Activated T-cell treated with anti-CD3 and anti-CD28 coated beads, Interleukin-2, amount 50 U/mL, for 72 hours (primary cell): ENCODE results near the gene MAP7. TPM values are rescaled to one million over a fixed set of nuclear protein-coding genes. Genes with fewer than 3 reads are reported as not detected.
"Not testable (repeated sequence)": the region's sequence is repeated elsewhere in the genome, so short reads cannot be mapped to it uniquely, and the experiment has no call there.

Source experiments
- ATAC-seq, 2 donors: fragments of 150-1000 bp; cut with Tn5 transposase; replicated peaks in 1 of 2; 2 replicates each; pipeline ENCODE4 v1.10.0; 2021; ENCODE audit warnings: moderate library complexity in 2 of 2, mild to moderate bottlenecking in 1 of 2
- DNase-seq, 2 donors: peaks; one replicate each; pipeline ENCODE4 v3.0.0; 2021 to 2022; ENCODE audit warnings: mixed read lengths in 1 of 2
- H3K27ac Mint-ChIP-seq: one replicate; pipeline ENCODE4 v1.8.0; 2022; ENCODE audit warnings: mild to moderate bottlenecking, moderate library complexity, mixed read lengths
- H3K27me3 Mint-ChIP-seq: one replicate; pipeline ENCODE4 v1.8.0; 2022; ENCODE audit warnings: low read depth, mixed read lengths
- H3K36me3 Mint-ChIP-seq, 2 donors: one replicate each; pipeline ENCODE4 v1.8.0; 2022; ENCODE audit warnings: mixed read lengths in 2 of 2, mild to moderate bottlenecking in 1 of 2; ENCODE audit not compliant: insufficient read depth in 2 of 2
- H3K4me1 Mint-ChIP-seq: one replicate; pipeline ENCODE4 v1.8.0; 2022; ENCODE audit warnings: low read depth, mixed read lengths
- H3K4me3 Mint-ChIP-seq, 2 donors: one replicate each; pipeline ENCODE4 v1.8.0; 2022; ENCODE audit warnings: mild to moderate bottlenecking in 2 of 2, mixed read lengths in 2 of 2, moderate library complexity in 2 of 2
- H3K9me3 Mint-ChIP-seq, 2 donors: one replicate each; pipeline ENCODE4 v1.8.0; 2022; ENCODE audit warnings: mixed read lengths in 2 of 2
- total RNA-seq, 2 donors: library from RNA; stranded (reverse); gene quantifications; one replicate each; pipeline ENCODE4 v1.2.3, GENCODE V29; 2022

Gene MAP7
- total RNA-seq, 2 donors from 2014 or later, result 1.3 to 1.4 TPM

GRCh38 chr6:136308469-136308868, 241.8 kb downstream of the MAP7 start:
- H3K27me3 Mint-ChIP-seq, H3K4me3 Mint-ChIP-seq, H3K27ac Mint-ChIP-seq, H3K36me3 Mint-ChIP-seq, H3K9me3 Mint-ChIP-seq, H3K4me1 Mint-ChIP-seq, ATAC-seq, DNase-seq: not testable (repeated sequence)

GRCh38 chr6:136307351-136307750, 242.9 kb downstream of the MAP7 start:
- no peaks in the 10 kb centered on the region for H3K36me3 Mint-ChIP-seq
- ATAC-seq (no peak), DNase-seq (no peak)
- peaks cover 0 to 3% of the 10 kb centered on the region in 2 donors for H3K9me3 Mint-ChIP-seq
- no peaks in the 10 kb centered on the region for H3K4me1 Mint-ChIP-seq
- no peak overlapping the region for H3K4me3 Mint-ChIP-seq
- peaks cover 8% of the 10 kb centered on the region for H3K27me3 Mint-ChIP-seq
- no peak overlapping the region for H3K27ac Mint-ChIP-seq

GRCh38 chr6:136306466-136306865, 243.8 kb downstream of the MAP7 start:
- Mint-ChIP-seq H3K27me3 (peaks cover 8% of the 10 kb centered on the region), H3K4me3 (no peak overlapping the region), H3K27ac (no peak overlapping the region), H3K9me3 (peaks cover 0 to 3% of the 10 kb centered on the region in 2 donors), H3K36me3 (no peaks in the 10 kb centered on the region), H3K4me1 (no peaks in the 10 kb centered on the region)
- ATAC-seq, result no peak
- DNase-seq, result no peak

- DNase-seq, result no peak
- ATAC-seq, result no peak
- H3K27ac Mint-ChIP-seq, result no peak overlapping the region
- no peaks in the 10 kb centered on the region for H3K4me1 Mint-ChIP-seq
- H3K36me3 Mint-ChIP-seq, result no peaks in the 10 kb centered on the region
- H3K4me3 Mint-ChIP-seq, result no peak overlapping the region
- peaks cover 8% of the 10 kb centered on the region for H3K27me3 Mint-ChIP-seq
- H3K9me3 Mint-ChIP-seq, result peaks cover 0 to 3% of the 10 kb centered on the region in 2 donors
These were observed 245.8 kb downstream of the MAP7 start for GRCh38 chr6:136304410-136304809.

GRCh38 chr6:136303516-136303915, 246.7 kb downstream of the MAP7 start:
- DNase-seq (no peak), ATAC-seq (no peak)
- peaks cover 8% of the 10 kb centered on the region for H3K27me3 Mint-ChIP-seq
- H3K4me1 Mint-ChIP-seq, result no peaks in the 10 kb centered on the region
- H3K27ac Mint-ChIP-seq, result no peak overlapping the region
- H3K9me3 Mint-ChIP-seq, result peaks cover 0 to 3% of the 10 kb centered on the region in 2 donors
- H3K36me3 Mint-ChIP-seq, result no peaks in the 10 kb centered on the region
- no peak overlapping the region for H3K4me3 Mint-ChIP-seq

GRCh38 chr6:136294621-136295020, 255.6 kb downstream of the MAP7 start:
- Mint-ChIP-seq H3K4me1 (peaks cover 25% of the 10 kb centered on the region), H3K9me3 (no peaks in the 10 kb centered on the region), H3K27me3 (no peaks in the 10 kb centered on the region), H3K27ac (no peak overlapping the region), H3K36me3 (no peaks in the 10 kb centered on the region), H3K4me3 (no peak overlapping the region)
- ATAC-seq (no peak), DNase-seq (no peak)

Other genes with a start within 250 kb of the MAP7 start
- 10 to 100 TPM; 12.8 to 18.5 TPM for gene MAP3K5, start 242.1 kb upstream of the MAP7 start, total RNA-seq